K562 (cell line): Measurements from ENCODE around the gene ST6GALNAC5. TPM values are rescaled to one million over a fixed set of nuclear protein-coding genes. Genes with fewer than 3 reads are reported as not detected.

Experiments
- AFF4 ChIP-seq: sonication (generic); formaldehyde crosslinking; IDR thresholded peaks from 2 replicates; pipeline ENCODE4 v1.8.0; 2023; ENCODE audit warnings: mild to moderate bottlenecking, missing genetic modification reagents
- BCOR ChIP-seq: fragments of 450-650 bp; IDR thresholded peaks from 2 replicates; pipeline ENCODE4 v1.6.1; 2016
- ETS2 ChIP-seq: IDR thresholded peaks from 2 replicates; pipeline ENCODE4 v1.6.1; 2016; ENCODE audit warnings: borderline replicate concordance, missing genetic modification characterization, mild to moderate bottlenecking, moderate library complexity, missing compliant biosample characterization; ENCODE audit not compliant: poor library complexity, severe bottlenecking
- HDGF ChIP-seq: fragments of 450-650 bp; IDR thresholded peaks from 2 replicates; pipeline ENCODE4 v1.6.1; 2016
- PCBP1 ChIP-seq: fragments of 200-400 bp; formaldehyde crosslinking; IDR thresholded peaks from 2 replicates; pipeline ENCODE4 v1.6.1; 2018; ENCODE audit warnings: mild to moderate bottlenecking, low read depth, low read length; ENCODE audit not compliant: poor library complexity, severe bottlenecking
- RBM25 ChIP-seq: fragments of 200-400 bp; formaldehyde crosslinking; IDR thresholded peaks from 2 replicates; pipeline ENCODE4 v1.6.1; 2018; ENCODE audit warnings: low read length, low read depth, moderate library complexity; ENCODE audit not compliant: severe bottlenecking
- SMARCB1 ChIP-seq: IDR thresholded peaks from 2 replicates; pipeline ENCODE4 v1.6.1; 2011; ENCODE audit warnings: improper control_type of control experiment, low read depth; ENCODE audit not compliant: insufficient read length
- TSC22D4 ChIP-seq: fragments of 450-650 bp; IDR thresholded peaks from 2 replicates; pipeline ENCODE4 v1.6.1; 2016; ENCODE audit warnings: missing genetic modification characterization, missing biosample characterization, control low read depth
- ZBTB5 ChIP-seq: fragments of 450-650 bp; IDR thresholded peaks from 2 replicates; pipeline ENCODE4 v1.6.1; 2017; ENCODE audit warnings: antibody characterized with exemption
- ZKSCAN1 ChIP-seq: fragments of 150-350 bp; IDR thresholded peaks from 2 replicates; pipeline ENCODE4 v1.6.1; 2016; ENCODE audit warnings: low read depth, low read length
- polyA plus RNA-seq, 8 experiments: library from polyadenylated mRNA; depleted of rRNA in 4 of 8; stranded (reverse) in 5 of 8; unstranded in 3 of 8; fragments of >200 nt; fragmentation: Nextera tagmentation in 2 of 8; fragmentation: Illumina TruSeq in 1 of 8; extraction: Ambion mirVana in 2 of 8; extraction: Trizol in 1 of 8; gene quantifications; 2 replicates each; pipeline versions ENCODE4 v1.2.1 to v1.2.3, GENCODE V29; 2011 to 2014; ENCODE audit warnings: inconsistent platforms in 1 of 8, missing spikeins in 1 of 8
- total RNA-seq, 7 experiments: library from RNA; depleted of rRNA in 6 of 7; stranded (reverse); fragments of >200 nt in 6 of 7; fragmentation: Illumina TruSeq in 2 of 7; extraction: Trizol in 2 of 7; gene quantifications; 2 replicates each; pipeline versions ENCODE4 v1.2.1 to v1.2.3, GENCODE V29; 2011 to 2021; ENCODE audit warnings: low replicate concordance in 1 of 7

Gene ST6GALNAC5
- total and polyA plus RNA-seq, 9 of the 15 experiments (the other 6 are each of a cell fraction or from before 2014, with no cell fraction given): 0.04 to 0.14 TPM; not detected in 7

GRCh38 chr1:76864383-76864782 is 2.9 kb upstream of the ST6GALNAC5 start (continued):
- no peak for TF ChIP-seq TSC22D4
- no peak for TF ChIP-seq BCOR
- TF ChIP-seq ZBTB5: no peak
- TF ChIP-seq HDGF: no peak
- TF ChIP-seq AFF4 (CRISPR knock-in tag): no peak
- TF ChIP-seq ETS2 (tag): no peak
- TF ChIP-seq RBM25: no peak
- no peak for TF ChIP-seq PCBP1
- no peak for TF ChIP-seq ZKSCAN1
- no peak for TF ChIP-seq SMARCB1
